ENCODE results near the gene GRK5. TPM values are rescaled to one million over a fixed set of nuclear protein-coding genes. Genes with fewer than 3 reads are reported as not detected.
A peak's percentile ranks its signal among the peaks of the same experiment; 100 is the strongest.

Gene GRK5
- total RNA-seq, 1 experiment from 2014 or later, result 4.5 TPM

GRCh38 chr10:119319920-119320258 is 112.5 kb downstream of the GRK5 start:
- no peak for TF ChIP-seq EZH2 (IDR thresholded peaks at IDR 0.05; ENCODE audit: low read length, unreplicated experiment)
- no peak for TF ChIP-seq CTCF (conservative IDR thresholded peaks at IDR 0.05; ENCODE audit: low read depth, low read length)
- no peak for TF ChIP-seq EZH2phosphoT487 (IDR thresholded peaks at IDR 0.05; ENCODE audit: borderline replicate concordance, low read length)
- DNase-seq (no peak), ATAC-seq (no peak)
- peak overlapping the region; percentile 19; the same call in 1 of the 2 replicates for H3K4me2 ChIP-seq (ENCODE audit: low read length)
- no peaks in the 10 kb centered on the region for H3K9me3 ChIP-seq (ENCODE audit: low read length)
- BruUV-seq (replicated peaks), result no TSS peak
- H3K36me3 ChIP-seq (ENCODE audit: low read depth, low read length), result no peaks in the 10 kb centered on the region
- H3K79me2 ChIP-seq (ENCODE audit: low read length), result no peaks in the 10 kb centered on the region
- no peaks in the 10 kb centered on the region for H3F3A ChIP-seq (ENCODE audit: low read length, unreplicated experiment)
- no peak overlapping the region for H3K4me3 ChIP-seq (ENCODE audit: low read length)
- POLR2A ChIA-PET (ENCODE audit: unreplicated experiment), result interaction anchor here (0.6 kb wide), 1 partner anchor 12 kb away, joined by 3 read pairs; no protein-coding TSS in a partner anchor
- CTCF ChIA-PET, result no interaction called here
- no peaks in the 10 kb centered on the region for H3K27me3 ChIP-seq (ENCODE audit: low read length)
- intact Hi-C loops (cut with micrococcal nuclease), result no loop called here
- H3K9ac ChIP-seq (ENCODE audit: low read length), result no peak overlapping the region
- H4K20me1 ChIP-seq (ENCODE audit: low read length), result no peaks in the 10 kb centered on the region
- peaks cover 52% of the 10 kb centered on the region for H3K4me1 ChIP-seq (ENCODE audit: insufficient read depth, low read length)
- H2AFZ ChIP-seq (ENCODE audit: low read length), result no peak overlapping the region
- H3K27ac ChIP-seq (ENCODE audit: low read length), result peak overlapping the region; percentile 41; the same call in 1 of the 2 replicates
- no peaks in the 10 kb centered on the region for H3K9me2 ChIP-seq (replicated peaks; ENCODE audit: low read length)

- Histone ChIP-seq H3K4me1 (ENCODE audit: insufficient read depth, low read length) (peaks cover 41% of the 10 kb centered on the region), H3K79me2 (ENCODE audit: low read length) (no peaks in the 10 kb centered on the region), H3K27ac (ENCODE audit: low read length) (no peak overlapping the region), H3F3A (ENCODE audit: low read length, unreplicated experiment) (no peaks in the 10 kb centered on the region), H3K36me3 (ENCODE audit: low read depth, low read length) (no peaks in the 10 kb centered on the region), H2AFZ (ENCODE audit: low read length) (no peak overlapping the region), H3K9ac (ENCODE audit: low read length) (no peak overlapping the region), H3K27me3 (ENCODE audit: low read length) (no peaks in the 10 kb centered on the region), H4K20me1 (ENCODE audit: low read length) (no peaks in the 10 kb centered on the region), H3K9me2 (replicated peaks; ENCODE audit: low read length) (no peaks in the 10 kb centered on the region), H3K9me3 (ENCODE audit: low read length) (no peaks in the 10 kb centered on the region), H3K4me3 (ENCODE audit: low read length) (no peak overlapping the region), H3K4me2 (ENCODE audit: low read length) (no peak overlapping the region)
- intact Hi-C loops (cut with micrococcal nuclease), result no loop called here
- ChIA-PET CTCF (no interaction called here), POLR2A (ENCODE audit: unreplicated experiment) (no interaction called here)
- no TSS peak for BruUV-seq (replicated peaks)
- DNase-seq (no peak), ATAC-seq (no peak)
- TF ChIP-seq EZH2 (IDR thresholded peaks at IDR 0.05; ENCODE audit: low read length, unreplicated experiment) (no peak), EZH2phosphoT487 (IDR thresholded peaks at IDR 0.05; ENCODE audit: borderline replicate concordance, low read length) (no peak), CTCF (conservative IDR thresholded peaks at IDR 0.05; ENCODE audit: low read depth, low read length) (no peak)
Observed at GRCh38 chr10:119320981-119321380, 113.6 kb downstream of the GRK5 start.

GRCh38 chr10:119323085-119324016 is 116.0 kb downstream of the GRK5 start:
- intact Hi-C loops (cut with micrococcal nuclease), result no loop called here
- no peak for ATAC-seq

More at GRCh38 chr10:119323085-119324016, 116.0 kb downstream of the GRK5 start:
- Histone ChIP-seq H3K9me2 (replicated peaks; ENCODE audit: low read length) (no peaks in the 10 kb centered on the region), H3F3A (ENCODE audit: low read length, unreplicated experiment) (no peaks in the 10 kb centered on the region), H3K4me1 (ENCODE audit: insufficient read depth, low read length) (peaks cover 18% of the 10 kb centered on the region), H4K20me1 (ENCODE audit: low read length) (no peaks in the 10 kb centered on the region), H3K79me2 (ENCODE audit: low read length) (no peaks in the 10 kb centered on the region), H3K27ac (ENCODE audit: low read length) (no peak overlapping the region), H3K4me2 (ENCODE audit: low read length) (no peak overlapping the region), H3K9me3 (ENCODE audit: low read length) (no peaks in the 10 kb centered on the region), H3K36me3 (ENCODE audit: low read depth, low read length) (no peaks in the 10 kb centered on the region), H3K9ac (ENCODE audit: low read length) (no peak overlapping the region), H3K27me3 (ENCODE audit: low read length) (no peaks in the 10 kb centered on the region), H2AFZ (ENCODE audit: low read length) (no peak overlapping the region), H3K4me3 (ENCODE audit: low read length) (no peak overlapping the region)
- CTCF ChIA-PET, result interaction anchor here (0.5 kb wide), 1 partner anchor 33 kb away, joined by 6 read pairs; no protein-coding TSS in a partner anchor
- POLR2A ChIA-PET (ENCODE audit: unreplicated experiment), result no interaction called here
- no peak for DNase-seq
- BruUV-seq (replicated peaks), result no TSS peak
- TF ChIP-seq CTCF (conservative IDR thresholded peaks at IDR 0.05; ENCODE audit: low read depth, low read length), result no peak
- TF ChIP-seq EZH2 (IDR thresholded peaks at IDR 0.05; ENCODE audit: low read length, unreplicated experiment), result no peak
- no peak for TF ChIP-seq EZH2phosphoT487 (IDR thresholded peaks at IDR 0.05; ENCODE audit: borderline replicate concordance, low read length)
